Suprapubic skin (tissue), 4 donors: ENCODE results near the gene COL5A1.

Experiments used
- EP300 ChIP-seq: sonication (generic); formaldehyde crosslinking; IDR thresholded peaks from one replicate; pipeline ENCODE4 v1.6.1; 2017; ENCODE audit warnings: antibody characterized with exemption
- POLR2AphosphoS5 ChIP-seq, 3 donors: sonication (generic); formaldehyde crosslinking; IDR thresholded peaks; one replicate each; pipeline ENCODE4 v1.6.1; 2017; ENCODE audit warnings: antibody characterized with exemption in 3 of 3
- TF ChIP-seq, protein P1 (sequence below), 2 donors: fragments of 200-600 bp in 1 of 2; fragments of 450-650 bp in 1 of 2; sonication (generic) in 1 of 2; IDR thresholded peaks; one replicate each; pipeline ENCODE4 v1.5.1; 2016 to 2019; ENCODE audit warnings: antibody characterized with exemption in 2 of 2, mild to moderate bottlenecking in 1 of 2, moderate library complexity in 1 of 2

DNA sequence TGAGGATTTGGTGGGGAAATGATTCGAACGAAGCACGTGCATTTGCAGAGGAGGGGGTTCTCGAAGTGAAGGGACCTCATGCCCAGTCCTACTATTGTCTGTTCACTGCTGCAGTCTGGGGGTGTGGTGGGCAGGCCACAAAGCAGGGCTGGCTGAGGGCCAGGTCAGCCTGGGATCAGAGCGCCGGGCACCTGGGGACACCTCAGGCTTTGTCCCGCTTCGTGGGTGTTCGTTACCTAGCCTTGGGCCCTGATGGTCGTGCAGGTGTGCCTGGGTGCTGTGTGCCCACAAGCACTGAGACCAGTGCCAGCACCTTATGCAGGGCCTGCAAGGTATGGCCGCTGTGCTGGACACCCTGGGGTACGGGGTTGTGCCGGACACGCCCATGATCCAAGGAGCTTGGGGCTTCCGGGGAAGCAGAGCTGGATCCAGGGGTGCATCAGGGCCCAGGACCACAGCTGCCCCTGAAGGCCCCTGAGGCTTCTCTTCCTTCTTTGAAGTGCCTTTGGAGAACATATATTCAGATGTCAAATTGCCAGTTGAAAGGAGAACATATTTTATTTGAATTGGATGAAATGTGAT, 80.6 kb downstream of the COL5A1 start:
- TF ChIP-seq, protein P1, sequence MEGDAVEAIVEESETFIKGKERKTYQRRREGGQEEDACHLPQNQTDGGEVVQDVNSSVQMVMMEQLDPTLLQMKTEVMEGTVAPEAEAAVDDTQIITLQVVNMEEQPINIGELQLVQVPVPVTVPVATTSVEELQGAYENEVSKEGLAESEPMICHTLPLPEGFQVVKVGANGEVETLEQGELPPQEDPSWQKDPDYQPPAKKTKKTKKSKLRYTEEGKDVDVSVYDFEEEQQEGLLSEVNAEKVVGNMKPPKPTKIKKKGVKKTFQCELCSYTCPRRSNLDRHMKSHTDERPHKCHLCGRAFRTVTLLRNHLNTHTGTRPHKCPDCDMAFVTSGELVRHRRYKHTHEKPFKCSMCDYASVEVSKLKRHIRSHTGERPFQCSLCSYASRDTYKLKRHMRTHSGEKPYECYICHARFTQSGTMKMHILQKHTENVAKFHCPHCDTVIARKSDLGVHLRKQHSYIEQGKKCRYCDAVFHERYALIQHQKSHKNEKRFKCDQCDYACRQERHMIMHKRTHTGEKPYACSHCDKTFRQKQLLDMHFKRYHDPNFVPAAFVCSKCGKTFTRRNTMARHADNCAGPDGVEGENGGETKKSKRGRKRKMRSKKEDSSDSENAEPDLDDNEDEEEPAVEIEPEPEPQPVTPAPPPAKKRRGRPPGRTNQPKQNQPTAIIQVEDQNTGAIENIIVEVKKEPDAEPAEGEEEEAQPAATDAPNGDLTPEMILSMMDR (IDR thresholded peaks at IDR 0.05), result no peak
- TF ChIP-seq EP300 (no peak), POLR2AphosphoS5 (IDR thresholded peaks at IDR 0.05) (no peak)
